Ascending aorta (tissue), 2 donors: ENCODE results near the gene FGD4. TPM values are rescaled to one million over a fixed set of nuclear protein-coding genes. Genes with fewer than 3 reads are reported as not detected.
"Not testable (repeated sequence)": the region's sequence is repeated elsewhere in the genome, so short reads cannot be mapped to it uniquely, and the experiment has no call there.

Source experiments
- DNase-seq, 2 donors: peaks; one replicate each; pipeline ENCODE4 v3.0.0-alpha.2; 2019; ENCODE audit warnings: low spot score in 2 of 2
- H3K27ac ChIP-seq, 2 donors: fragments of 200-600 bp; sonication (generic); one replicate each; pipeline ENCODE4 v1.5.1; 2016 to 2017; ENCODE audit warnings: mild to moderate bottlenecking in 1 of 2
- H3K27me3 ChIP-seq: fragments of 200-600 bp; sonication (generic); one replicate; pipeline ENCODE4 v1.5.1; 2017
- H3K36me3 ChIP-seq, 2 donors: fragments of 200-600 bp; sonication (generic); one replicate each; pipeline ENCODE4 v1.5.1; 2016
- H3K4me1 ChIP-seq, 2 donors: fragments of 200-600 bp; sonication (generic); one replicate each; pipeline ENCODE4 v1.5.1; 2016 to 2017; ENCODE audit warnings: mild to moderate bottlenecking in 1 of 2
- H3K4me3 ChIP-seq, 2 donors: fragments of 200-600 bp; sonication (generic); one replicate each; pipeline ENCODE4 v1.5.1; 2016 to 2017; ENCODE audit warnings: mild to moderate bottlenecking in 1 of 2
- H3K9me3 ChIP-seq, 2 donors: fragments of 200-600 bp; sonication (generic); one replicate each; pipeline ENCODE4 v1.5.1; 2016
- CTCF ChIP-seq, 3 experiments: fragments of 200-600 bp in 2 of 3; fragments of 450-650 bp in 1 of 3; sonication (generic) in 2 of 3; IDR thresholded peaks; one replicate each; pipeline ENCODE4 v1.5.1; 2016 to 2019; ENCODE audit warnings: antibody characterized with exemption in 3 of 3, mild to moderate bottlenecking in 1 of 3, moderate library complexity in 1 of 3
- intact Hi-C: fragments of 100-400 bp; cut with DNase I; formaldehyde crosslinking; loops from one replicate; pipeline ENCODE4 v1.15.1; 2023
- total RNA-seq: library from RNA; depleted of rRNA; stranded (reverse); fragments of >200 nt; gene quantifications from one replicate; pipeline ENCODE4 v1.1.0, GENCODE V29; 2016

FGD4 gene
- total RNA-seq, 1 donor from 2014 or later, result 47.5 TPM

DNA sequence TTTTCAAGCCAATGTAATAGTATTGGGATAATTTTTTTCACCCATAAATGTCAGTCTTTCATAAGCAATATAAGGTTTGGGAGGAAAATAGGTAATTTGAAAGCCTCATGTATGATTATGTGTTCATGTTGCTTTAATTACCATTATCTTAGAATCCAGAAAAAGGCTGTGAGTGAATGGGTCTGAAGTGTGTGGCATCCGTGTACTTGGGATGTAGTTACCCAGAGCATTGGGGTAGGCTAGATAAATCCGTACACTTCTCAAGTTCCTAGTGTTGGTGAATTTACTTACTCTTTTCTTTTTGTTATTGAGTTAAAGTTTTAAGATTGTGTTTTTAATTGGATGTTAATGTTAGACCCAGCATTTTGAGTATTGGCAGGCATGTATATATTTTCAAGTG, 104.4 kb downstream of the FGD4 start:
- TF ChIP-seq CTCF (IDR thresholded peaks at IDR 0.05), result no peak
- DNase-seq, result no peak
- no peak overlapping the region for H3K27ac ChIP-seq
- H3K27me3 ChIP-seq, result no peaks in the 10 kb centered on the region
- H3K36me3 ChIP-seq, result no peaks in the 10 kb centered on the region
- intact Hi-C loops, result loop anchor here (2.0 kb wide), 1 partner anchor 19 kb away; no protein-coding TSS in a partner anchor
- no peak overlapping the region for H3K4me3 ChIP-seq
- no peaks in the 10 kb centered on the region for H3K9me3 ChIP-seq
- peaks cover 3 to 19% of the 10 kb centered on the region in 2 donors for H3K4me1 ChIP-seq

DNA sequence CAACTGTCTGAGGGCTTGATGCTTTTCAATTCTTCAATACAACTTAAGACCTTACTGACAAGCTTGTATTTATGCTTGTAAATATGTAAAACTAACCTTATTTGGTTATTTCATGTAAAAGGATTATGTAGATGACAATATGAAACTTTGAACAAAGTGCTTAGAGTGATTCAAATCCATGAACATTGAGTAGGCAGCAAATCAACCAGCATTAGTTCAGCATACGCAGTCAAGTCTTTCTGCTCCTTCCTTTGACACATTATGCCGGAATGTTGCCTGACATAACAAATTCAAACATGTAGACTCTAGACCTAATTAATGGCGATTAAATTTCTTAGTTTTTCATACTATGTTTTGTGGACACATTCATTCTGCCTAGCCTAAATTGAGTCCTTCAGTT, 105.2 kb downstream of the FGD4 start:
- intact Hi-C loops, result no loop called here
- Histone ChIP-seq H3K4me1 (peaks cover 3 to 19% of the 10 kb centered on the region in 2 donors), H3K9me3 (no peaks in the 10 kb centered on the region), H3K4me3 (no peak overlapping the region), H3K27ac (no peak overlapping the region), H3K36me3 (no peaks in the 10 kb centered on the region), H3K27me3 (no peaks in the 10 kb centered on the region)
- DNase-seq, result no peak
- TF ChIP-seq CTCF (IDR thresholded peaks at IDR 0.05), result no peak

DNA sequence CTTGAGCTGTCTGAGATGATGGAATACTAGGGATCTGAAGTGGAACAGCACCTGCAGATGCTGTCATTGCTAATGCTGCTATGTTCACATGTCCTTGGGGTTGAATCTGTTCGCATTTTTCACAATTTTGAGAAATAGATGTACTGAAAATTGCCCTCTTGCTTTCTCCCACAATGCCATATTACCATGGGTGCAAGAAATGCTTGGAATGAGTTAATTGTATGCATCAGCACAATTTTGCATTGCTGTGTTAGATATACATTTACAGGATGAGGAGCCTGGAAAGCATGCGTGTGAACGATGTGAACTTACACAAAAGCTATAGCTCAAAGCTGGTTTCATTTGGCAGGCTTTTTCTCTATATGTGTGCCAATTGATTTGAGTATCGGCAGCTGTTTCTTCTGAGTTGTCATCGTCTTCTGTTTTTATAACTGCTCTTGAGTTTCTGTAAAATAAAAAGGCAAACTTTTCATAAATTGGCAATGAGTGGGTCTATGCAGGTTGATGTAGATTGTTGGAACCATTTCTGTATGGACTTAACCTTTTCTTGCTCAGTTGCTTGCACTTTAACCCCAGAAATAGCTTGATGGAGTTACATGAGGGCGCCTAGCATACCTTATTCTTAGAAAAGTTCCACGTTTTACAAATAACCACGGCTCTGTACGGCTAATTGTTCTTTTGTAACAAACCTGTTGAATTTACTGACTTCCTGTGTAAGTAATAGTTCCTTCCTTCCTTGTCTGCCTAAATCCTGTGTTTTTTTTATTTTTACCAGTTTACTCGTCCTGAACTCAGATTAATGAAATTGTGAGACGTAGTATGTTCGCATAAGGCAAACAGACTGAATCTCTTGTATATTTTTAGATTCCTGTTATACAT, 105.9 kb downstream of the FGD4 start:
- no peaks in the 10 kb centered on the region for H3K9me3 ChIP-seq
- H3K4me1 ChIP-seq, result peaks cover 3 to 19% of the 10 kb centered on the region in 2 donors
- H3K36me3 ChIP-seq, result no peaks in the 10 kb centered on the region
- no peak overlapping the region for H3K4me3 ChIP-seq
- no peak for DNase-seq
- intact Hi-C loops, result no loop called here
- no peak for TF ChIP-seq CTCF (IDR thresholded peaks at IDR 0.05)
- no peak overlapping the region for H3K27ac ChIP-seq
- no peaks in the 10 kb centered on the region for H3K27me3 ChIP-seq

- H3K9me3 ChIP-seq, H3K36me3 ChIP-seq, H3K27me3 ChIP-seq, H3K4me3 ChIP-seq, H3K27ac ChIP-seq, DNase-seq, intact Hi-C loops: not testable (repeated sequence)
- H3K4me1 ChIP-seq, result peaks cover 0 to 13% of the 10 kb centered on the region in 2 donors
These were observed 108.0 kb downstream of the FGD4 start for GRCh38 chr12:32507096-32507941.

- no peak for DNase-seq
- H3K36me3 ChIP-seq, result no peaks in the 10 kb centered on the region
- H3K27me3 ChIP-seq, result no peaks in the 10 kb centered on the region
- no peaks in the 10 kb centered on the region for H3K9me3 ChIP-seq
- no peak overlapping the region for H3K4me3 ChIP-seq
- intact Hi-C loops, result no loop called here
- no peak overlapping the region for H3K27ac ChIP-seq
- no peak for TF ChIP-seq CTCF (IDR thresholded peaks at IDR 0.05)
- peaks cover 0 to 9% of the 10 kb centered on the region in 2 donors for H3K4me1 ChIP-seq
These were observed 108.6 kb downstream of the FGD4 start for GRCh38 chr12:32507942-32508320.

- intact Hi-C loops, result no loop called here
- no peak for TF ChIP-seq CTCF (IDR thresholded peaks at IDR 0.05)
- DNase-seq, result no peak
These were observed 109.3 kb downstream of the FGD4 start for GRCh38 chr12:32508626-32509025.

More at GRCh38 chr12:32508626-32509025, 109.3 kb downstream of the FGD4 start:
- Histone ChIP-seq H3K36me3 (no peaks in the 10 kb centered on the region), H3K4me1 (peaks cover 0 to 4% of the 10 kb centered on the region in 2 donors), H3K4me3 (no peak overlapping the region), H3K27ac (no peak overlapping the region), H3K9me3 (no peaks in the 10 kb centered on the region), H3K27me3 (no peaks in the 10 kb centered on the region)
